Myocyte (in vitro differentiated cells): ENCODE results near the gene CCDC136. TPM values are rescaled to one million over a fixed set of nuclear protein-coding genes. Genes with fewer than 3 reads are reported as not detected.

Source experiments
- DNase-seq: peaks from one replicate; pipeline ENCODE4 v3.0.0-alpha.2; 2012; ENCODE audit warnings: low read depth
- total RNA-seq: library from RNA; depleted of rRNA; stranded (reverse); fragments of >200 nt; gene quantifications from 2 replicates; pipeline ENCODE4 v1.2.3, GENCODE V29; 2014

The CCDC136 gene
- total RNA-seq, 1 donor from 2014 or later, result 4.6 TPM

GRCh38 chr7:128841921-128842673 lies 50.3 kb downstream of the CCDC136 start:
- DNase-seq, result peak; percentile 61

GRCh38 chr7:128842674-128843641 lies 51.2 kb downstream of the CCDC136 start:
- no peak for DNase-seq

GRCh38 chr7:128843938-128844621 lies 52.3 kb downstream of the CCDC136 start:
- no peak for DNase-seq

GRCh38 chr7:128844777-128845311 lies 53.1 kb downstream of the CCDC136 start:
- no peak for DNase-seq

- DNase-seq, result no peak
These were observed 53.7 kb downstream of the CCDC136 start for GRCh38 chr7:128845475-128845874.

- no peak for DNase-seq
These were observed 54.2 kb downstream of the CCDC136 start for GRCh38 chr7:128845987-128846386.

GRCh38 chr7:128846781-128847444 lies 55.1 kb downstream of the CCDC136 start:
- no peak for DNase-seq

- DNase-seq, result no peak
These were observed 56.0 kb downstream of the CCDC136 start for GRCh38 chr7:128847721-128848211.

- no peak for DNase-seq
These were observed 56.8 kb downstream of the CCDC136 start for GRCh38 chr7:128848289-128849155.

- DNase-seq, result no peak
These were observed 57.4 kb downstream of the CCDC136 start for GRCh38 chr7:128849156-128849515.

GRCh38 chr7:128849804-128850490 lies 58.2 kb downstream of the CCDC136 start:
- no peak for DNase-seq

- DNase-seq, result no peak
These were observed 60.9 kb downstream of the CCDC136 start for GRCh38 chr7:128852537-128853254.

GRCh38 chr7:128853799-128854198 lies 62.0 kb downstream of the CCDC136 start:
- no peak for DNase-seq

GRCh38 chr7:128854396-128854795 lies 62.6 kb downstream of the CCDC136 start:
- DNase-seq, result no peak

- DNase-seq, result no peak
These were observed 63.8 kb downstream of the CCDC136 start for GRCh38 chr7:128855559-128855958.

GRCh38 chr7:128856001-128856718 lies 64.4 kb downstream of the CCDC136 start:
- DNase-seq, result no peak

- DNase-seq, result no peak
These were observed 66.8 kb downstream of the CCDC136 start for GRCh38 chr7:128858380-128859231.
